ENCODE data around the gene PLCL2. TPM values are rescaled to one million over a fixed set of nuclear protein-coding genes. Genes with fewer than 3 reads are reported as not detected.

Gene PLCL2
- total RNA-seq, 1 experiment from 2014 or later, result 0.92 TPM

DNA sequence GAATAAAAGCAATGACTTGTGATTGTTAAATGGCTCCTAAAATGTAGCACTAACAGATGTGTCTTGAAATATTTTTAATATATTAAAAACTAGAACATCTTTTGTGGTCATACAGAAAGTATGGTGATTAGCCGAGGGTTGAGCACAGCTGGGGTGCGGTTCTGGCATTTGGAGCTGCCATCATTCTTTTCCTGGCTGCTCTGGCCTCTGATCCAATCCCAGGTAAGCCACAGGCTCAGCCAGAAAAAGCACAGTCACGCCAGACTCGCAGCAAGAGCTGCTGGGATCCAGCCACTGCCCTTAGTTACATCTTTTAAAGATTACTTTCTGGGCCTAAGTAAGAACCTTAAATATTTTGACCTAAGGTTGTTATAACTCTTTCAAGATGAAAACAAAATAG is 196.8 kb downstream of the PLCL2 start:
- Histone ChIP-seq H3K27me3 (replicated peaks; ENCODE audit: insufficient read depth, low read depth, low read length, poor library complexity) (no peaks in the 10 kb centered on the region), H3K4me3 (ENCODE audit: low read depth, low read length, poor library complexity, severe bottlenecking) (no peak overlapping the region), H3K9me3 (ENCODE audit: low read depth, low read length, poor library complexity, severe bottlenecking) (no peaks in the 10 kb centered on the region), H3K4me1 (ENCODE audit: insufficient read depth, low read length, poor library complexity, severe bottlenecking) (no peaks in the 10 kb centered on the region), H3K36me3 (ENCODE audit: insufficient read depth, low read length, poor library complexity, severe bottlenecking) (no peaks in the 10 kb centered on the region), H3K27ac (ENCODE audit: low read depth, low read length, poor library complexity, severe bottlenecking) (no peak overlapping the region)
- DNase-seq (ENCODE audit: low spot score), result no peak
- TF ChIP-seq EZH2 (IDR thresholded peaks at IDR 0.05; ENCODE audit: borderline replicate concordance, low read depth, low read length, poor library complexity, severe bottlenecking), result no peak
- ChIA-PET CTCF (no interaction called here), POLR2A (ENCODE audit: low non-redundant PET) (no interaction called here)
- BruUV-seq (replicated peaks), result no TSS peak
- intact Hi-C loops (cut with micrococcal nuclease; ENCODE audit: unreplicated experiment), result no loop called here

DNA sequence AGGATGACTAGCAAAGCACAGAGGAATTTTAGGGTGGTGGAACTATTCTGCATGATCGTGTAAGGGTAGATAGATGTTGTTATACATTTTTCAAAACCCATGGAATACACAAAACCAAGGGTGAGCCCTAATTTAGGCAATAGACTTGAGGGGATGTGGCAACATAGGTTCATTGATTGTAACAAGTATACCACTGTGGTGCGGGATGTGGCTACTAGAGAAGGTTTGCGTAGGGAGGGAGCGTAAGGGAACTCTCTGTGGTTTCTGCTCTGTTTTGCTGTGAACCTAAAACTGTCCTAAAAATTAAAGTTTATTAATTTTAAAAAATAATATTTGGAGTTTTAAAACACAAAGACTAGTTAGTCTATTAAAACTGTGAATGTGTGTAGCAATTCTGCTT is 202.8 kb downstream of the PLCL2 start:
- no peak for TF ChIP-seq EZH2 (IDR thresholded peaks at IDR 0.05; ENCODE audit: borderline replicate concordance, low read depth, low read length, poor library complexity, severe bottlenecking)
- TF ChIP-seq, protein P1, sequence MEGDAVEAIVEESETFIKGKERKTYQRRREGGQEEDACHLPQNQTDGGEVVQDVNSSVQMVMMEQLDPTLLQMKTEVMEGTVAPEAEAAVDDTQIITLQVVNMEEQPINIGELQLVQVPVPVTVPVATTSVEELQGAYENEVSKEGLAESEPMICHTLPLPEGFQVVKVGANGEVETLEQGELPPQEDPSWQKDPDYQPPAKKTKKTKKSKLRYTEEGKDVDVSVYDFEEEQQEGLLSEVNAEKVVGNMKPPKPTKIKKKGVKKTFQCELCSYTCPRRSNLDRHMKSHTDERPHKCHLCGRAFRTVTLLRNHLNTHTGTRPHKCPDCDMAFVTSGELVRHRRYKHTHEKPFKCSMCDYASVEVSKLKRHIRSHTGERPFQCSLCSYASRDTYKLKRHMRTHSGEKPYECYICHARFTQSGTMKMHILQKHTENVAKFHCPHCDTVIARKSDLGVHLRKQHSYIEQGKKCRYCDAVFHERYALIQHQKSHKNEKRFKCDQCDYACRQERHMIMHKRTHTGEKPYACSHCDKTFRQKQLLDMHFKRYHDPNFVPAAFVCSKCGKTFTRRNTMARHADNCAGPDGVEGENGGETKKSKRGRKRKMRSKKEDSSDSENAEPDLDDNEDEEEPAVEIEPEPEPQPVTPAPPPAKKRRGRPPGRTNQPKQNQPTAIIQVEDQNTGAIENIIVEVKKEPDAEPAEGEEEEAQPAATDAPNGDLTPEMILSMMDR (conservative IDR thresholded peaks at IDR 0.05; ENCODE audit: low read depth, low read length), result no peak
- ChIA-PET POLR2A (ENCODE audit: low non-redundant PET) (no interaction called here), CTCF (no interaction called here)
- BruUV-seq (replicated peaks), result no TSS peak
- H3K36me3 ChIP-seq (ENCODE audit: insufficient read depth, low read length, poor library complexity, severe bottlenecking), result no peaks in the 10 kb centered on the region
- intact Hi-C loops (cut with micrococcal nuclease; ENCODE audit: unreplicated experiment), result no loop called here
- H3K4me3 ChIP-seq (ENCODE audit: low read depth, low read length, poor library complexity, severe bottlenecking), result no peak overlapping the region
- H3K4me1 ChIP-seq (ENCODE audit: insufficient read depth, low read length, poor library complexity, severe bottlenecking), result no peaks in the 10 kb centered on the region
- H3K27me3 ChIP-seq (replicated peaks; ENCODE audit: insufficient read depth, low read depth, low read length, poor library complexity), result no peaks in the 10 kb centered on the region
- H3K27ac ChIP-seq (ENCODE audit: low read depth, low read length, poor library complexity, severe bottlenecking), result no peak overlapping the region
- no peak for DNase-seq (ENCODE audit: low spot score)
- no peaks in the 10 kb centered on the region for H3K9me3 ChIP-seq (ENCODE audit: low read depth, low read length, poor library complexity, severe bottlenecking)

DNA sequence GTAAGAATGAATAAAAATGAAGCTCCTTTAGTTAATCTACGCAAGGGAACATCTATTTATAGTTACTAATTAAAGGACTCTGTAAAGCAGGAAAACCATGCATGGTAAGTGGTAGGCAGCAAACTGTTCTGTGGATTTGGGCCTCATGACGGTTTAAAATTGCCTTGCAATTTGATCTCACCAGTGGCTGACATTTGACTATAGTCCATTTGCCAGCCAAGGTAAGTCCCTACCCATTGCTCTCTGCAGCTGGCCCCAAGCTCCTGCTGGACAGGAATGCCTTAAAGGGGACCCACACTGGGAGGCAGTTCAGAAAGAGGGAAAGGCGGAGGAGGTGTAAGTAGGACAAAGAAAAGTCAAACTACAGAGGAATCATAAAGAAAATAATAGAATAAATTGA is 203.3 kb downstream of the PLCL2 start:
- ChIA-PET CTCF (no interaction called here), POLR2A (ENCODE audit: low non-redundant PET) (no interaction called here)
- BruUV-seq (replicated peaks), result no TSS peak
- intact Hi-C loops (cut with micrococcal nuclease; ENCODE audit: unreplicated experiment), result no loop called here
- no peaks in the 10 kb centered on the region for H3K27me3 ChIP-seq (replicated peaks; ENCODE audit: insufficient read depth, low read depth, low read length, poor library complexity)
- H3K9me3 ChIP-seq (ENCODE audit: low read depth, low read length, poor library complexity, severe bottlenecking), result no peaks in the 10 kb centered on the region
- H3K36me3 ChIP-seq (ENCODE audit: insufficient read depth, low read length, poor library complexity, severe bottlenecking), result no peaks in the 10 kb centered on the region
- H3K4me3 ChIP-seq (ENCODE audit: low read depth, low read length, poor library complexity, severe bottlenecking), result no peak overlapping the region
- no peaks in the 10 kb centered on the region for H3K4me1 ChIP-seq (ENCODE audit: insufficient read depth, low read length, poor library complexity, severe bottlenecking)
- TF ChIP-seq EZH2 (IDR thresholded peaks at IDR 0.05; ENCODE audit: borderline replicate concordance, low read depth, low read length, poor library complexity, severe bottlenecking), result no peak
- TF ChIP-seq, protein P1 (conservative IDR thresholded peaks at IDR 0.05; ENCODE audit: low read depth, low read length), result no peak
- no peak overlapping the region for H3K27ac ChIP-seq (ENCODE audit: low read depth, low read length, poor library complexity, severe bottlenecking)
- DNase-seq (ENCODE audit: low spot score), result no peak

DNA sequence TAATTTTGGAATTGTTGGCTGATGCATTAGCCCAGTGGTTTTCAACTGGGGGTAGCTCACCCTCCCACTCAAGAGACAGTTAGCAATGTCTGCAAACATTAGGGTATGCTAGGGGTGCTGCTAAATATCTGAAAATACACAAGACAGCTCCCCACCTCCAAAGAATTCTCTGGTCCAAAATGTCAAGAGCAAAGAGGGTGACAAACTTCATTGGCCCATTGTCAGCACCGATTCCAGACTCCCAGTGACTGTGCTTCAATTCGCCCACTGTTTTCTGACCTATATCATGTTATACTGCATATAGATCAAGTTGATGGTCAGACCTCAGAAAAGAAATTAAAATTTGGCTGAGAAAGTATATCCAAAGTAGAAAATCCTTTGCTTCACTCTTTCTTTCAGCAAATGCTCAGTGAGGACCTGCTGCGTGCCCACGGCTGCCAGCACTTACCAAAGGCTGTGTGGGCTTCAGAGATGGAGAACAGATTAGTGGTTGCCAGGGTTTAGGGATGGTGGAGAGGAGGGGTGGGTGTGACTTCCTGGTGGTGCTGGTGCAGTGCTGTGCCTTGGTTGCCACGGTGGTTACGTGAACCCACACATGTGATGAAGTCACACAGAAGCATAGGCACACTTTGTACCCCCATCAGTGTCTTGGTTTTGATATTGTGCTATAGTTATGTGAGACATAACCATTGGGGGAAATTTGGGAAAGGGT is 204.0 kb downstream of the PLCL2 start:
- Histone ChIP-seq H3K27me3 (replicated peaks; ENCODE audit: insufficient read depth, low read depth, low read length, poor library complexity) (no peaks in the 10 kb centered on the region), H3K4me3 (ENCODE audit: low read depth, low read length, poor library complexity, severe bottlenecking) (no peak overlapping the region), H3K36me3 (ENCODE audit: insufficient read depth, low read length, poor library complexity, severe bottlenecking) (no peaks in the 10 kb centered on the region), H3K4me1 (ENCODE audit: insufficient read depth, low read length, poor library complexity, severe bottlenecking) (no peaks in the 10 kb centered on the region), H3K9me3 (ENCODE audit: low read depth, low read length, poor library complexity, severe bottlenecking) (no peaks in the 10 kb centered on the region), H3K27ac (ENCODE audit: low read depth, low read length, poor library complexity, severe bottlenecking) (no peak overlapping the region)
- ChIA-PET CTCF (no interaction called here), POLR2A (ENCODE audit: low non-redundant PET) (no interaction called here)
- DNase-seq (ENCODE audit: low spot score), result no peak
- TF ChIP-seq, protein P1 (conservative IDR thresholded peaks at IDR 0.05; ENCODE audit: low read depth, low read length), result no peak
- no peak for TF ChIP-seq EZH2 (IDR thresholded peaks at IDR 0.05; ENCODE audit: borderline replicate concordance, low read depth, low read length, poor library complexity, severe bottlenecking)
- intact Hi-C loops (cut with micrococcal nuclease; ENCODE audit: unreplicated experiment), result no loop called here
- no TSS peak for BruUV-seq (replicated peaks)
